ENCODE measurements around the gene DMD. TPM values are rescaled to one million over a fixed set of nuclear protein-coding genes. Genes with fewer than 3 reads are reported as not detected.

Gene DMD
- total RNA-seq, 5 donors from 2014 or later (not counting 1 experiment from before 2014, with no cell fraction given), result 0.73 to 1.6 (median 0.88) TPM; not detected in 1

DNA sequence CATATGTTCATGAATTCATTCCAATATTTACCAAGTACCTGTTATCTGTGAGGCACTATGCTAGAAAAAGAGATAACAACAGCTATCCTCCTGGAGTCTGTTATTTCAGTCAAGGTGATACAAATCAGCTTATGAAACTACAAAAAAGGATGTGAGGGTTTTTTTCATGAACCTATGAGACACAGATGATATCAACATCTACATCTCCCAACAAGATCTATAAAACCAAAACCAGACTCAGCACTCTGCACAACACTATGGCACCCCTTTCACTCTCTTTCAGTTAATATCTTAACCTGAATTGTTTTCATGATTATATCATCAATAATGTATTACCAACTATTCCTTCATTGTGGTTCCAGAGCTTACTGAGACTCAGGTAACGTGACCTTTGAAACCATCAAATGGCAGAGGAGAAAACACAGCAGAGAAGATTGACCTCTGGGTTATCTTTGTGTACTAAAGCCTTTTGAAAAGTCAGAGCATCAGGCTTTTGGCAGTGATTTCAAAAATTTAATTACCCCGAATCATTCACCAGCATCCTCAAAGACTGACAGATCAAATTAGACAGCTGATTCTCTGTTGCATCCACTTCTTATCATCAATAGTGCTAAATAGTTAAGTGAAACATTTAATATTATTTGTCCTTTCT, 1894.9 kb downstream of the DMD start:
- ChIA-PET POLR2A (no interaction called here), CTCF (no interaction called here)
- no peak overlapping the region for H3K4me3 ChIP-seq (ENCODE audit: control insufficient read depth in 1 of 2, extremely low read depth in 1 of 2, low read length in 1 of 2)
- DNase-seq (no peak), ATAC-seq (replicated peaks in 1 of 4) (no peak)
- no peak overlapping the region for H3K27ac ChIP-seq (ENCODE audit: low read length)
- Mint-ChIP-seq H3K36me3 (no peaks in the 10 kb centered on the region), H3K4me3 (no peak overlapping the region), H3K4me1 (no peaks in the 10 kb centered on the region), H3K9me3 (peaks cover 0 to 3% (median 0%) of the 10 kb centered on the region in 3 donors), H3K27me3 (peaks cover 3 to 13% of the 10 kb centered on the region in 2 donors), H3K27ac (no peak overlapping the region)
- H3K36me3 ChIP-seq (ENCODE audit: control insufficient read depth in 2 of 2, extremely low read depth in 1 of 2, insufficient read depth in 1 of 2, low read length in 1 of 2), result no peaks in the 10 kb centered on the region
- no peaks in the 10 kb centered on the region for H3K9me3 ChIP-seq
- no peaks in the 10 kb centered on the region for H3K4me1 ChIP-seq (ENCODE audit: control insufficient read depth in 1 of 2, extremely low read depth in 1 of 2, insufficient read depth in 2 of 2, low read length in 2 of 2)
- no peaks in the 10 kb centered on the region for H3K27me3 ChIP-seq (replicated peaks in 1 of 2; ENCODE audit: control insufficient read depth in 2 of 2, extremely low read depth in 1 of 2, insufficient read depth in 2 of 2, low read length in 1 of 2)
- no CpG with 5 or more reads among the region's 2 CpGs for WGBS (ENCODE audit: insufficient coverage)

- H3K9me3 Mint-ChIP-seq, result peaks cover 0 to 3% (median 0%) of the 10 kb centered on the region in 3 donors
- Histone ChIP-seq H3K9me3 (no peaks in the 10 kb centered on the region), H3K27ac (ENCODE audit: low read length) (no peak overlapping the region), H3K27me3 (replicated peaks in 1 of 2; ENCODE audit: control insufficient read depth in 2 of 2, extremely low read depth in 1 of 2, insufficient read depth in 2 of 2, low read length in 1 of 2) (no peaks in the 10 kb centered on the region), H3K4me1 (ENCODE audit: control insufficient read depth in 1 of 2, extremely low read depth in 1 of 2, insufficient read depth in 2 of 2, low read length in 2 of 2) (no peaks in the 10 kb centered on the region), H3K4me3 (ENCODE audit: control insufficient read depth in 1 of 2, extremely low read depth in 1 of 2, low read length in 1 of 2) (no peak overlapping the region), H3K36me3 (ENCODE audit: control insufficient read depth in 2 of 2, extremely low read depth in 1 of 2, insufficient read depth in 1 of 2, low read length in 1 of 2) (no peaks in the 10 kb centered on the region)
- no peaks in the 10 kb centered on the region for H3K36me3 Mint-ChIP-seq
- POLR2A ChIA-PET, result no interaction called here
- WGBS (ENCODE audit: insufficient coverage), result no CpG with 5 or more reads among the region's 3 CpGs
- no peak overlapping the region for H3K4me3 Mint-ChIP-seq
- no peak overlapping the region for H3K27ac Mint-ChIP-seq
- CTCF ChIA-PET, result no interaction called here
- H3K4me1 Mint-ChIP-seq, result no peaks in the 10 kb centered on the region
- DNase-seq (no peak), ATAC-seq (replicated peaks in 1 of 4) (no peak)
- peaks cover 3 to 13% of the 10 kb centered on the region in 2 donors for H3K27me3 Mint-ChIP-seq
These were observed 1896.4 kb downstream of the DMD start for GRCh38 chrX:31314921-31315320.

GRCh38 chrX:31307952-31308351, 1903.4 kb downstream of the DMD start:
- Mint-ChIP-seq H3K4me1 (no peaks in the 10 kb centered on the region), H3K27ac (no peak overlapping the region), H3K4me3 (no peak overlapping the region), H3K9me3 (peaks cover 0 to 3% (median 0%) of the 10 kb centered on the region in 3 donors), H3K36me3 (no peaks in the 10 kb centered on the region), H3K27me3 (peaks cover 0 to 3% of the 10 kb centered on the region in 2 donors)
- WGBS (ENCODE audit: insufficient coverage), result 100% methylated on average over 1 of the region's 5 CpGs
- Histone ChIP-seq H3K36me3 (ENCODE audit: control insufficient read depth in 2 of 2, extremely low read depth in 1 of 2, insufficient read depth in 1 of 2, low read length in 1 of 2) (no peaks in the 10 kb centered on the region), H3K27me3 (replicated peaks in 1 of 2; ENCODE audit: control insufficient read depth in 2 of 2, extremely low read depth in 1 of 2, insufficient read depth in 2 of 2, low read length in 1 of 2) (no peaks in the 10 kb centered on the region), H3K4me1 (ENCODE audit: control insufficient read depth in 1 of 2, extremely low read depth in 1 of 2, insufficient read depth in 2 of 2, low read length in 2 of 2) (no peaks in the 10 kb centered on the region), H3K9me3 (no peaks in the 10 kb centered on the region), H3K27ac (ENCODE audit: low read length) (no peak overlapping the region), H3K4me3 (ENCODE audit: control insufficient read depth in 1 of 2, extremely low read depth in 1 of 2, low read length in 1 of 2) (no peak overlapping the region)
- POLR2A ChIA-PET, result no interaction called here
- DNase-seq (no peak), ATAC-seq (replicated peaks in 1 of 4) (no peak)
- CTCF ChIA-PET, result no interaction called here

- Histone ChIP-seq H3K27ac (ENCODE audit: low read length) (no peak overlapping the region), H3K9me3 (no peaks in the 10 kb centered on the region), H3K4me3 (ENCODE audit: control insufficient read depth in 1 of 2, extremely low read depth in 1 of 2, low read length in 1 of 2) (no peak overlapping the region), H3K36me3 (ENCODE audit: control insufficient read depth in 2 of 2, extremely low read depth in 1 of 2, insufficient read depth in 1 of 2, low read length in 1 of 2) (no peaks in the 10 kb centered on the region), H3K27me3 (replicated peaks in 1 of 2; ENCODE audit: control insufficient read depth in 2 of 2, extremely low read depth in 1 of 2, insufficient read depth in 2 of 2, low read length in 1 of 2) (no peaks in the 10 kb centered on the region), H3K4me1 (ENCODE audit: control insufficient read depth in 1 of 2, extremely low read depth in 1 of 2, insufficient read depth in 2 of 2, low read length in 2 of 2) (no peaks in the 10 kb centered on the region)
- ChIA-PET CTCF (no interaction called here), POLR2A (interaction anchor here in 1 of 2 donors (0.6 kb wide), 1 partner anchor 23 kb away, joined by 3 read pairs; no protein-coding TSS in a partner anchor)
- no peak for ATAC-seq (replicated peaks in 1 of 4)
- H3K4me3 Mint-ChIP-seq, result no peak overlapping the region
- peaks cover 0 to 9% (median 2%) of the 10 kb centered on the region in 3 donors for H3K9me3 Mint-ChIP-seq
- H3K36me3 Mint-ChIP-seq, result no peaks in the 10 kb centered on the region
- no CpG with 5 or more reads among the region's 1 CpG for WGBS (ENCODE audit: insufficient coverage)
- H3K27ac Mint-ChIP-seq, result no peak overlapping the region
- peaks cover 0 to 12% of the 10 kb centered on the region in 2 donors for H3K27me3 Mint-ChIP-seq
- DNase-seq, result no peak
- H3K4me1 Mint-ChIP-seq, result no peaks in the 10 kb centered on the region
These were observed 1908.7 kb downstream of the DMD start for GRCh38 chrX:31302573-31303075.

DNA sequence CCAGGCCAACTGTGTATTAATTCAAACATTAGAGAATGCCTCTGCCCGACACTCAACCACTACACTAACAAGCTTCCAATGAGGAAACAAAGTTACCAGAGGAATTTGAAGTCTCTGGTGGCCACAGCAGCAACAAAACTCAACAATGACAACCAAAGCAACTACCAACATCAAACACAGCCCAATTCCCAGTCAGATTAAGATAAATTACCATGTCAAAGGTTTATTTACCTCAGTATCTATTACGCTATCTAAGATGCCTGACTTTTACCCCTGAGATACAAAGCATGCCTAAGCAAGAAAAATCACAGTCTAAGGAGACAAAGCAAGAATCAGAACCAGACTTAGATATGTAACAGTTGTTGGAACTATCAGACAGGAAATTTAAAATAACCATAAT, 1909.4 kb downstream of the DMD start:
- no peaks in the 10 kb centered on the region for H3K4me1 Mint-ChIP-seq
- Histone ChIP-seq H3K4me3 (ENCODE audit: control insufficient read depth in 1 of 2, extremely low read depth in 1 of 2, low read length in 1 of 2) (no peak overlapping the region), H3K36me3 (ENCODE audit: control insufficient read depth in 2 of 2, extremely low read depth in 1 of 2, insufficient read depth in 1 of 2, low read length in 1 of 2) (no peaks in the 10 kb centered on the region), H3K4me1 (ENCODE audit: control insufficient read depth in 1 of 2, extremely low read depth in 1 of 2, insufficient read depth in 2 of 2, low read length in 2 of 2) (no peaks in the 10 kb centered on the region), H3K27ac (ENCODE audit: low read length) (no peak overlapping the region), H3K9me3 (no peaks in the 10 kb centered on the region), H3K27me3 (replicated peaks in 1 of 2; ENCODE audit: control insufficient read depth in 2 of 2, extremely low read depth in 1 of 2, insufficient read depth in 2 of 2, low read length in 1 of 2) (no peaks in the 10 kb centered on the region)
- ATAC-seq (replicated peaks in 1 of 4) (no peak), DNase-seq (no peak)
- POLR2A ChIA-PET, result no interaction called here
- H3K9me3 Mint-ChIP-seq, result peaks cover 0 to 9% (median 2%) of the 10 kb centered on the region in 3 donors
- no CpG with 5 or more reads among the region's 2 CpGs for WGBS (ENCODE audit: insufficient coverage)
- H3K36me3 Mint-ChIP-seq, result no peaks in the 10 kb centered on the region
- CTCF ChIA-PET, result no interaction called here
- no peak overlapping the region for H3K27ac Mint-ChIP-seq
- H3K27me3 Mint-ChIP-seq, result peaks cover 0 to 9% of the 10 kb centered on the region in 2 donors
- H3K4me3 Mint-ChIP-seq, result no peak overlapping the region

DNA sequence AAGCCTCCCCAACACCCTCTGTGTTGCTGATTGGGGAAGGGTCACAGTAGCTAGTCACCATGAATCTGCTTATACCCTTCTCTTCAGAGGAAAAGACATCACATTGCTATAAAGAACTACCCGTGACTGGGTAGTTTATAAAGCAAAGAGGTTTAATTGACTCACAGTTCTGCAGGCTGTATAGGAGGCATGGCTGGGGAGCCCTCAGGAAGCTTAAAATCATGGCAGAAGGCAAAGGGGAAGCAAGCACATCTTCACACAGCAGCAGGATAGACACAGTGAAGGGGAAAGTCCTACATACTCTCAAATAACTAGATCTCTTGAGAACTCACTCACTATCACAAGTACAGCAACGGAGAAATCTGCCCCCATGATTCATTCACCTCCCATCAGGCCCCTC, 1910.1 kb downstream of the DMD start:
- H3K27ac ChIP-seq (ENCODE audit: low read length), result no peak overlapping the region
- ATAC-seq (replicated peaks in 1 of 4) (no peak), DNase-seq (no peak)
- H3K4me1 Mint-ChIP-seq, result no peaks in the 10 kb centered on the region
- H3K9me3 Mint-ChIP-seq, result peaks cover 0 to 9% (median 2%) of the 10 kb centered on the region in 3 donors
- CTCF ChIA-PET, result no interaction called here
- POLR2A ChIA-PET, result no interaction called here
- H3K27ac Mint-ChIP-seq, result no peak overlapping the region
- H3K27me3 Mint-ChIP-seq, result peaks cover 0 to 9% of the 10 kb centered on the region in 2 donors
- no peaks in the 10 kb centered on the region for H3K36me3 ChIP-seq (ENCODE audit: control insufficient read depth in 2 of 2, extremely low read depth in 1 of 2, insufficient read depth in 1 of 2, low read length in 1 of 2)
- H3K4me3 Mint-ChIP-seq, result no peak overlapping the region
- H3K9me3 ChIP-seq, result no peaks in the 10 kb centered on the region
- no peak overlapping the region for H3K4me3 ChIP-seq (ENCODE audit: control insufficient read depth in 1 of 2, extremely low read depth in 1 of 2, low read length in 1 of 2)
- H3K4me1 ChIP-seq (ENCODE audit: control insufficient read depth in 1 of 2, extremely low read depth in 1 of 2, insufficient read depth in 2 of 2, low read length in 2 of 2), result no peaks in the 10 kb centered on the region
- WGBS (ENCODE audit: insufficient coverage), result no CpG with 5 or more reads among the region's 2 CpGs
- no peaks in the 10 kb centered on the region for H3K27me3 ChIP-seq (replicated peaks in 1 of 2; ENCODE audit: control insufficient read depth in 2 of 2, extremely low read depth in 1 of 2, insufficient read depth in 2 of 2, low read length in 1 of 2)
- H3K36me3 Mint-ChIP-seq, result no peaks in the 10 kb centered on the region
